NCI-H82 treated with DMSO at 0.1 percent for 48 hours (cell line): ENCODE data around the gene USP25.
"Not testable (repeated sequence)": the region's sequence is repeated elsewhere in the genome, so short reads cannot be mapped to it uniquely, and the experiment has no call there.

Source experiments
- DNase-seq: peaks from one replicate; lab custom pipeline; 2025; ENCODE audit not compliant: unreplicated experiment; lab: John Stamatoyannopoulos, UW

Gene USP25

DNA sequence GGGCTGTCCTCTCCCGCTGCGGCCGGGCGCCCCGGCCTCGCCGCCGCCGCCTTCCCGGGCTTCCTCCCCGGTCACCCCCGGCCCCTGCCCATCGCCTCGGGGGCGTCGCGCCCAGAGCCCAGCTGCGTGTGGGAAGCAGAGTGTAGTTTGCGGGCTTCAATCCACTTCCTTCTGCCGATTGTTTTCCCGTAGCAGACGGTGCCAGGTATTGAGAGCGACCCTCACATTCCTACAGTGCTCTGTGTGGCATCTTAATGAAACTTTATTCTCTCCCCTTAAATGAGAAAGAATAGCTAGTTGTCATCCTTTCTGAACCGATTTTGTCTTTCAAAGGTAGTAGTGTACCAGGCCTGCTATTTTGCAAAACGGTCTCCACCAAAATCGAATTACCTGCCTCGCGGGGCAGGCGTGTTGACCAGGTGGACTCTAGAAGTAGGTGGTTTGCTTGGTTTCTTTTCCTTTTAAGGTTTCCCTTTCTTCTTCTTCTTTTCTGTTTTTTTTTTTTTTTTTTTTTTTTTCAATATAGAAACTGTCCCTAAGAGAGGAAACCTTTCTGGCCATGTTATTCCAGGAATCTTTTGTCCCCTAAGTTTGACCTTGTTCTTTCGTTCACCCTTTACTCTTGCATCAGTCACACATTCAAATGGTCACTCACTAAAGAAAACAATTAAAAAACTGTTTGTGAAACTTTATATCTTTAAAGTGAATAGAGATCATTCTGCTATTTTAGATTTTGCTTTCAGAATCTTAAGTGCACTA lies 881 bp downstream of the USP25 start:
- peak; percentile 22 for DNase-seq

DNA sequence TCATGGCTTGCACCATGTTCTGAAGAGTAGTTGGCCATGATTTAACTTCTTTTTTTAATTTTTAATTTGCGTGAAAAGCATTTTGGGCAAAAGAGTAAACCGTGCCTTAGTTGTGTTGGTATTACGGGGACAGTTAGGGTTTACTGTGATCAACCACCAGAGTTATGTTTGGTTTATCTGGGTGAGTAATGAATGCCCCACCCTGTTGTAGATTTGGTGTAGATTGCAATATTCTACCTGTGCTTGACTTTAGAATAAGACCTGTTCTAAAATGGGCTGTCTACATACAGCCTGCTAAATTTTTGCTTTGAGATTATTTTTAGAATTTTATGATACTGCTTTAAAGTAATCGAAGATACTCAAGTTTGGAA lies 1.4 kb downstream of the USP25 start:
- peak; percentile 22 for DNase-seq

DNA sequence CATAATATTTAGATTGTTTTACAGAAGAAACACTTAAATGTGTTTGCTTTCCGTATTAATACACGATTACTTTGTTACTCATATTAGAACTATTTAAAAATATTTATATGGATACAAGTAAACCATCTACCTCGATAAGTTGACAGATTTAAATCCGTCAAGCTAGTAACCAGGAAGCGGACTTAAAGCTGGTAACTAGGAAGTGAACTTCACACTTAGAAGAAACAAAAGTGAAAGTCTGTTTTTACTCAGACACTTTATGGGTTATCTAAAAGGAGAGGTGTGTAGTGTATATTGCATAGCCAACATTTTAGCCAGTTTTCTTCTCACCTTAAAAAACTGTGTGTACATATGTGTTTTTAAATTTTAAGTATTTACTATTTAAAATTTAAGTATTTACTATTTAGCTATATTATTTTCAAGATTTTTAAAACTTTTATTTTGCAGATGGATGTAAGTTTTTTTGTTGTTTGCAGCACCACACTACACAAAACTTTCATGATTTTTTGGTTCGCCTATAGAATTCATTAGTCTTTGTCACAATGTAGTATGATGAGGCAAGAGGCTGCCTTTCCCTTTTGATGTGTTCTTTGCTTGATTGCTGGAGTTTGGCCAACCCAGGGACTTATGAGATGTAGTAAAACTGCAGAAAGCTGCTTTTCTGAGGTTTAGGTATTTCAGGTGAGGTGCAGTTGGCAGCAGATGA lies 2.7 kb downstream of the USP25 start:
- no peak for DNase-seq

DNA sequence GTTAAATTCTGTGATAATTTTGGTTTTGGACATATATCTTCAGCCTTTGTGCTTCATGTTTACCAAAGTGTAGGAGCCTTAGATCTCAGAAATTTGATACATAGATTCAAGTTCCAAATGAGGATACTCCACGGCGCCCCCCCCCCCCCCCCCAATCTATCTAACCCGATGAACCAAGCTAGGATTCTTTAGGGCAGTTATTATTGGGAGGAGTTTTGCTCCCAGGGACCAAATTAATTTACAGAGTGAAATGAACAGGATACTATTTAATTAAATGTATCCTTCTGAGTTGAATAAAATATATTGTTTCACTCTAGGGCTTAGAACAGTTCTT lies 3.2 kb downstream of the USP25 start:
- no peak for DNase-seq

GRCh38 chr21:15735409-15735808 lies 5.6 kb downstream of the USP25 start:
- no peak for DNase-seq

GRCh38 chr21:15735931-15736330 lies 6.1 kb downstream of the USP25 start:
- DNase-seq = not testable (repeated sequence)

DNA sequence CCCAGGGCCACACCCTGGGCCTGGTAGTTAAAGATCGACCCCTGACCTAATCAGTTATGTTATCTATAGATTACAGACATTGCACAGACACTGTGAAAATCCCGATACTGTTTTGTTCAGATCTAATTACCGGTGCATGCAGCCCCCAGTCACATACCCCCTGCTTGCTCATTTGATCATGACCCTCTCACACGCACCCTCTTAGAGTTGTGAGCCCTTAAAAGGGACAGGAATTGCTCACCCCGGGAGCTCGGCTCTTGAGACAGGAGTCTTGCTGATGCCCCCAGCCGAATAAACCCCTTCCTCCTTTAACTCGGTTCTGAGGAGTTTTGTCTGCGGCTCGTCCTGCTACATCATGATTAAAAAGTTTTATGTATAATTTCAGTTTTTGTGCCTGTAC lies 9.0 kb downstream of the USP25 start:
- not testable (repeated sequence) for DNase-seq

- no peak for DNase-seq
Measured at GRCh38 chr21:15740383-15740782, 10.6 kb downstream of the USP25 start.

DNA sequence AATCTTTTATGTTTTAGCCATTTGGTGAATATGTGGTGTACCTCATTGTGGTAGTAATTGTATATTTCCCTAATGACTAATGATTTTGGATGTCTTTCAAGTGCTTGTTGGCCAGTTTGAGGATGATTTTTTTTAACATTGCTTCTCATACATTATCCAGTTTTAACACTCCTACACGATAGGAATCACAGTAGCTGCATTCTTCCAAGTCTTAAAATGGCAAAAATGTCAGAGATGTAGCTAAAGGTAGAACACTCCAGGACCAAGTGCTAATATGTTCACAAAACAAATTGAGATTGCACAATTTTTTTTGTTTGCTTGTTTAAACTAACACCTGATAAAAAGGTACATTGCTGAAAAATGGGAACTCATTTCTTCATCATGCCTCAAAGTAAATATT lies 11.7 kb downstream of the USP25 start:
- DNase-seq = no peak

DNA sequence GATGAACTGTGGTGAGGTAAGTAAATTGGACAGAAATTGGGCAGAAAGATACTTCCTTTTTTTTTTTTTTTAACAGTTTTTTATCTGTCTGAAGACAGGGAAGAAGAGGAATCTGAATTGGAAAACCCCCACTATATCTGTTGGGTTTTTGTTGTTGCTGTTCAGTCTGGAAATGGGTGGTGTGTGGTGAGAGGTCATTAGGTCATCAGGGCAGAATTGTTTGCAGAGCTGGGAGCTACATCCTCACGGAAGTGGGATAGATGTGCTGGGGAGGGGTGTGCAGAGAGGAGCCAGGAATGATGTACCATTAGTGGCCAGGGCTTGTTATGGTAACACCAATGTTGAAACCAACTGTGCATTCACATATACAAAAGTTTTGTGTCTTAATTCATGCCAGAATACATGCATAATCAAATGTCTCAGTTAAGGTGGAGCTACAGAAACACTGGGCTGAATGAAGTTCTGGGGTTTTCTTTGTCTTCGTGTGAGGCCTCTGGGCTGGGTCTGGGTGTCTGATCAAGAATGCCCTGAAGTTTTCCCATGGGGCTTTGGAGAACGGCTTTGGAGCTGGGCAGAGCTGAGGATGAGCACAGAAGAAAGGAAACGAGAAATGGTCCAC lies 12.4 kb downstream of the USP25 start:
- no peak for DNase-seq

- no peak for DNase-seq
Measured at GRCh38 chr21:15742694-15743093, 12.9 kb downstream of the USP25 start.

DNA sequence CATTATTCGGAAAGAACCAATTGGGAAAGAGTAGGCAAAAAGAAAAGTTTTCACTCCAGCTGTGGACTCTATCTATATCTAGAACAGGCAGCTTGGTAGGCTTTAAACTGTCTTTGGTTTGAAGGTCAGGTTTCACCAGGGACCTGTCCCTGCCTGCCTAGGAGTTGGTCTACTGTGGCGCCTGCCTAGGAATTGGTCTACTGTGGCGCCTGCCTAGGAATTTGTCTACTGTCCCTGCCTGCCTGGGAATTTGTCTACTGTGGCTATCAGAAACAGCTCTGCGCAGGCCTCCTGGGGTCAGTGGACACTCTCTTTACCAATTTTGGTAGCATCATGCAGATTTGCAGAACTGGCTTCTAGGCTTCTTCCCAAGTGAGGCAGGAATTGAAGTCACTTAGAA lies 13.8 kb downstream of the USP25 start:
- DNase-seq = no peak

DNA sequence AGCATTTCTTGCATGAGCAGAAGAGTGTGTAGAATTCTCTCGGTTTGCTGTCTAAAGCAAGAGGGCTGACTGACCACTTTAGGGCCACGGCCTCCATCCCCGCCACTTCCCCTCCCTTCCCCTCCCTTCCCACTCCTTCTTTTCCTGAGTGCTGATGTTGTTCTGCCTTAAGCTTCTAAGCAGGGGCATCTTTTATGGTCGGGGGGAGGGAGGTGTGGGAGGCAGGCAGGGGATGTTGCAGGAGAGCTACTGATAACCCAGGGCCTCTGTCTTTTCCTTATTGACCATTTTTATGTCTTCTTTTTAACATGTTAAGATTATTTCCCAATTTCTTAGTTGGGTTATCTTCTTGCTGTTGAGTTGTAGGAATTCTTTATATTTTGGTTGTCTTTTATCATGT lies 15.1 kb downstream of the USP25 start:
- DNase-seq = no peak

- no peak for DNase-seq
Measured at GRCh38 chr21:15748586-15748985, 18.8 kb downstream of the USP25 start.

GRCh38 chr21:15749082-15749860 lies 19.5 kb downstream of the USP25 start:
- DNase-seq = no peak

GRCh38 chr21:15749861-15750159 lies 20.0 kb downstream of the USP25 start:
- DNase-seq = no peak

DNA sequence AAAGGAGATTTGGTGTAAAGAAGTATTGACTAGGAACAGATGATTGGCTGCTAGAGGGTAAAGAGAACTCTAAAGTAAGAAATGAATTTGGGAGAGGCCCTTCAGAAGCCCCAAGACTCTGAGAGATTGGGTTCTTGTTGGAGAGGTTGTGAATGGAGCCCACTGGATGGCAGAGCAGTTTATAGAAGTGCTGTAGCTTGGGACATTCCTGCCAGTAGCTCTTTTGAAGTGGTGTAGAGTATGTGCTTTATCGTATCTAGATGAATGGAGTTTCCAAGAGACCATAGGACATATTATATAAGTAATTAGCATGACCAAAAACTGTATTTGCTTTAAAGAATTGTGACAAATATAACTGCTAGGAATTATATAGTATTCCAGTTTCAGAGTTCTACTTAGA lies 21.3 kb downstream of the USP25 start:
- DNase-seq = no peak

DNA sequence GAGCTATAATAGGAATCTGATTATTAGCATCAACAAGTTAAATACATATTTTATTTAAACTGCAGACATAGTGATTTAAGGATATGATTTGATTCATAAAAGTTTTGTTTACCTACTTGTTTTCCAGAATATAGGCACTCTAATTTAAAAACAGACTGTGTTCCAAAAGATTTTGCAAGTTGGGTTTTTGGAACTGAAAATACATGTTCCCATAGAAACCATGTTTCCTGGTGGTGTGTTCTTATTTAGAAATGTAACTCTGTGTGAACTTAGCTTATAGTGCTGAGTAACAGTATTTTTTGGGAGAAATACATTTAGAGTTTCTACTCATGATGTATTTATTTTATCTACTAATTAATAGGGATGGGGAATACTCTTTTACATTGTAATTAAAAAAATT lies 21.8 kb downstream of the USP25 start:
- DNase-seq = no peak

DNA sequence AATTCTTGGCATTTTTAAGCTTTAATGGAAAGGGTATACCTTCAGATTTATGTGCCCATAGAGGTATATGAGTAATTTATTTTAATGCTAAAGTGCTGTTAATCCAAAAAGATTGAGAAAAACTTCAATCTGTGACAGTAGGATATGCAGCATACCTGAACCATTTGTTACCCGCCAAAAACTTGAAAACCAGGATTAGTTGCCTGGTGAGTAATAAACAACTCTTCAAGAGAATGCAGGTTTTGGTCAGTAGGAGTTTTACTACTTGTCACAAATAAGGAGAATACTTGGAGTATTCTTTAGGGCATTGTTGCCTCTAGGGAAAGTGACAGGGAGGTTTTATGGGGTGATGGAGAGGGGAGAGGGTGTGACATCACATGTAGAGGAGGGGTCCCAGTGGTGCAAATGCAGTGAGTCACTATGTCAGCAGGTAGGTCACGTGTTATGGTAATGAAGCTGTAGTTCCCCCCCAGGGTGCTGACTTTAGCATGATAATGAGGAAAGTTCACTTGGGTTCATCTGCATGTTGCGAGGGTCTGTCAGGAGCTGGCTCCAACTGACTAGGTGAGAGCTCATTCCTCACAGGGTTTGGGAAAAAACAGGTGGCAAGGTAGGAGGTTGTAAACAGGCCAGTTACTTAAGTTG lies 23.1 kb downstream of the USP25 start:
- DNase-seq = no peak

GRCh38 chr21:15753741-15754140 lies 24.0 kb downstream of the USP25 start:
- DNase-seq = no peak

DNA sequence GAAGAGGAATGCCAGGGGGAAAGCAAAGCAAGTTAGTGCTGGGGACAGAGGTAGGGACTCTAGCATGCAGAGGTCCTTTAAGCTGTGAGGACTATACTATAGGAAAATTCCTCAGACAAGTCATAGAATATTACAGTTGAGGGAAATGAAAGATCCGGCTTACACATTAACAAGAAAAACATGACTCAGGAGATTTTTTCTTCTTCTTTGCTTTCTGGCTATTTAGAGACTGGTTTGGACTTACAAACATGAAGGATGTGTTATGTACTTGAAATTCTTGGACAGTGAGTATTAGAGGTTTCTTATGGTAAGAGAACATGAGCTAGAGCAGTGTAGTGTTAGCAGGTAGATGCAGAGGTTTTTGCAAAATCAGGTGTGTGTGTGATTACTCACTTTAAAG lies 24.9 kb downstream of the USP25 start:
- DNase-seq = no peak
